ENCODE measurements around the gene TECR. TPM values are rescaled to one million over a fixed set of nuclear protein-coding genes. Genes with fewer than 3 reads are reported as not detected.

TECR gene
- polyA plus RNA-seq, 3 donors, result 59.8 to 79.6 (median 76.7) TPM

DNA sequence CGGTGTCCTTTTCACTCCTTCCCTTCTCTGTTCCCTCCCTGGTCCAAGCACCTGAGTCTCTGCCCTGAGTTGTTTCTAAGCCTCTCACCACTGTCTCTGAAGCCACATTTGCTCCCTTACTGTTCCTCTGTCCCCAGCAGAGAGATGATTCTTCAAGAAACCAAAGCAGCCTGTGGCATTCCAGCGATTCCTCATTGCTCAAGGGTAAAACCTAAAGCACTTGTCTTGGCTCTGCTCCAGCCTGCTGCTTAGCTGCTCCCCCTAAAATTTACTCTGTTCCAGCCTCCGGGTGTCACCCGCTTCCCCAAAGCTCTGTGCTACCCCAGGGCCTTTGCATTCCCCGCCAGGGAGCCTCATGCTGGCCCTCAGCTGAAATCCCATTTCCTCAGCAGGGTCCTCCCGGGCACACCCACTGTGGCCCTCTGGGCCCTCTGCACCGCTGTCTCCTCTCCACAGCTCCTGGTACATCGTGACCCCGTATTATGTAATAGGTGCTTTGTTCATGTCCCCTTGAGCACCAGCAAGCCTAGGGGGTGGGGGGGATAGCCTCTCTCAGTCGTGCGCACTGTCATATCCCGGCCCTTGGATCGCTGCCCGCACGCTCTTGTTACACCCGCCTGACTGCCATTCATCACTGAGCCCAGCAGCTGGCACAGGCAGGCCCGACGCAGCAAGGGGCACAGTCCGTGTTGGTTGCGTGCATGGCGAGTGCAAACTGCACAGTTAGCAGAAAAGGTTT lies 15.8 kb downstream of the TECR start:
- Histone ChIP-seq H3K79me2 (ENCODE audit: insufficient read depth, low read length) (peaks cover 37% of the 10 kb centered on the region), H2AFZ (ENCODE audit: insufficient read depth, low read depth, low read length, poor library complexity, severe bottlenecking) (no peak overlapping the region)

DNA sequence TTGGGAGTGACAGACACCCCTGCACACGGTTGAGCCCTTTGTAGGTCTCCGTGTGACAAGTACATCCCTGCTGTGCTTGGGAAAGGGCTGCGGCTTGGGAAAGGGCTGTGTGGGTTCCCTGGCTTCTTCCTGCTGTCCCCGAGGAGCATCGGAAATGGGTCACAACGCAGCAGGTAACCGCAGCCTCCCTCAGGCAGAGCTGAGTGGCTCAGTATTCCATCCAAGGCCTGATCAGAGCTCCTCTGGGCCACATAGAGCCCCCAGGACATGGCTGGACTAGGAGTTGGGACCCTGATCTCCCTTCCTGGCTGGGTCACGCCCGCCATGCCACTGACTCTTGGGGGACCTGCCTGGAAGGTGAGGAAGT lies 16.3 kb downstream of the TECR start:
- intact Hi-C loops (cut with micrococcal nuclease), result no loop called here
- H3K4me1 ChIP-seq (ENCODE audit: control insufficient read depth in 1 of 2, insufficient read depth in 2 of 2, low read length in 2 of 2), result no peaks in the 10 kb centered on the region
- H3K36me3 ChIP-seq (replicated peaks in 1 of 2; ENCODE audit: control insufficient read depth in 1 of 2, insufficient read depth in 2 of 2, low read length in 2 of 2), result peaks cover 4 to 14% of the 10 kb centered on the region in 2 donors
- no peak overlapping the region for H3K9ac ChIP-seq (ENCODE audit: insufficient read depth, low read length, poor library complexity, severe bottlenecking)
- TF ChIP-seq, protein P1, sequence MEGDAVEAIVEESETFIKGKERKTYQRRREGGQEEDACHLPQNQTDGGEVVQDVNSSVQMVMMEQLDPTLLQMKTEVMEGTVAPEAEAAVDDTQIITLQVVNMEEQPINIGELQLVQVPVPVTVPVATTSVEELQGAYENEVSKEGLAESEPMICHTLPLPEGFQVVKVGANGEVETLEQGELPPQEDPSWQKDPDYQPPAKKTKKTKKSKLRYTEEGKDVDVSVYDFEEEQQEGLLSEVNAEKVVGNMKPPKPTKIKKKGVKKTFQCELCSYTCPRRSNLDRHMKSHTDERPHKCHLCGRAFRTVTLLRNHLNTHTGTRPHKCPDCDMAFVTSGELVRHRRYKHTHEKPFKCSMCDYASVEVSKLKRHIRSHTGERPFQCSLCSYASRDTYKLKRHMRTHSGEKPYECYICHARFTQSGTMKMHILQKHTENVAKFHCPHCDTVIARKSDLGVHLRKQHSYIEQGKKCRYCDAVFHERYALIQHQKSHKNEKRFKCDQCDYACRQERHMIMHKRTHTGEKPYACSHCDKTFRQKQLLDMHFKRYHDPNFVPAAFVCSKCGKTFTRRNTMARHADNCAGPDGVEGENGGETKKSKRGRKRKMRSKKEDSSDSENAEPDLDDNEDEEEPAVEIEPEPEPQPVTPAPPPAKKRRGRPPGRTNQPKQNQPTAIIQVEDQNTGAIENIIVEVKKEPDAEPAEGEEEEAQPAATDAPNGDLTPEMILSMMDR (IDR thresholded peaks at IDR 0.05), result no peak
- H3K9me3 ChIP-seq (replicated peaks in 1 of 2; ENCODE audit: control insufficient read depth in 1 of 2, insufficient read depth in 1 of 2, low read length in 2 of 2), result no peaks in the 10 kb centered on the region
- Mint-ChIP-seq H3K36me3 (peaks cover 16 to 35% of the 10 kb centered on the region in 2 donors), H3K4me3 (no peak overlapping the region), H3K27me3 (ENCODE audit: low read depth in 3 of 3) (peaks cover 0 to 7% (median 3%) of the 10 kb centered on the region in 3 donors), H3K4me1 (peaks cover 7% of the 10 kb centered on the region), H3K27ac (peak overlapping the region in 1 of 7 donors; percentile 68), H3K9me3 (no peaks in the 10 kb centered on the region)
- H2AFZ ChIP-seq (ENCODE audit: insufficient read depth, low read depth, low read length, poor library complexity, severe bottlenecking), result no peak overlapping the region
- no peak overlapping the region for H3K4me3 ChIP-seq (replicated peaks in 1 of 3; ENCODE audit: low read depth in 2 of 3, low read length in 3 of 3)
- H4K20me1 ChIP-seq (ENCODE audit: insufficient read depth, low read length), result no peaks in the 10 kb centered on the region
- WGBS (ENCODE audit: insufficient coverage), result 93% methylated on average over 9 of the region's 9 CpGs
- no peak for DNase-seq
- H3K4me2 ChIP-seq (replicated peaks; ENCODE audit: extremely low read depth, low read length, poor library complexity, severe bottlenecking), result no peak overlapping the region
- H3K27me3 ChIP-seq (ENCODE audit: control insufficient read depth in 2 of 2, insufficient read depth in 2 of 2, low read length in 2 of 2), result no peaks in the 10 kb centered on the region
- H3K79me2 ChIP-seq (ENCODE audit: insufficient read depth, low read length), result peaks cover 37% of the 10 kb centered on the region
- H3K27ac ChIP-seq (ENCODE audit: low read depth in 1 of 2, low read length in 2 of 2), result no peak overlapping the region

More for the DNA sequence above, 15.8 kb downstream of the TECR start:
- H4K20me1 ChIP-seq (ENCODE audit: insufficient read depth, low read length), result no peaks in the 10 kb centered on the region
- H3K27ac ChIP-seq (ENCODE audit: low read depth in 1 of 2, low read length in 2 of 2), result no peak overlapping the region
- no peaks in the 10 kb centered on the region for H3K4me1 ChIP-seq (ENCODE audit: control insufficient read depth in 1 of 2, insufficient read depth in 2 of 2, low read length in 2 of 2)
- Mint-ChIP-seq H3K27me3 (ENCODE audit: low read depth in 3 of 3) (peaks cover 0 to 7% (median 3%) of the 10 kb centered on the region in 3 donors), H3K4me1 (peaks cover 7% of the 10 kb centered on the region), H3K27ac (peak overlapping the region in 4 of 7 donors; percentile 23 to 79 (median 50)), H3K36me3 (peaks cover 14 to 35% of the 10 kb centered on the region in 2 donors), H3K4me3 (no peak overlapping the region), H3K9me3 (no peaks in the 10 kb centered on the region)
- no peak overlapping the region for H3K9ac ChIP-seq (ENCODE audit: insufficient read depth, low read length, poor library complexity, severe bottlenecking)
- TF ChIP-seq, protein P1 (IDR thresholded peaks at IDR 0.05), result no peak
- WGBS (ENCODE audit: insufficient coverage), result 88% methylated on average over 19 of the region's 21 CpGs
- intact Hi-C loops (cut with micrococcal nuclease), result no loop called here
- peaks cover 1 to 13% of the 10 kb centered on the region in 2 donors for H3K36me3 ChIP-seq (replicated peaks in 1 of 2; ENCODE audit: control insufficient read depth in 1 of 2, insufficient read depth in 2 of 2, low read length in 2 of 2)
- no peaks in the 10 kb centered on the region for H3K27me3 ChIP-seq (ENCODE audit: control insufficient read depth in 2 of 2, insufficient read depth in 2 of 2, low read length in 2 of 2)
- H3K4me2 ChIP-seq (replicated peaks; ENCODE audit: extremely low read depth, low read length, poor library complexity, severe bottlenecking), result no peak overlapping the region
- no peak overlapping the region for H3K4me3 ChIP-seq (replicated peaks in 1 of 3; ENCODE audit: low read depth in 2 of 3, low read length in 3 of 3)
- no peak for DNase-seq
- no peaks in the 10 kb centered on the region for H3K9me3 ChIP-seq (replicated peaks in 1 of 2; ENCODE audit: control insufficient read depth in 1 of 2, insufficient read depth in 1 of 2, low read length in 2 of 2)

Measured in CD14-positive monocyte (primary cell).